HepG2 (cell line): ENCODE results near the gene FOXJ2.

Experiments
- CREM ChIP-seq, 2 experiments: sonication (generic) in 1 of 2; formaldehyde crosslinking in 1 of 2; IDR thresholded peaks; 2 replicates each; pipeline versions ENCODE4 v1.4.0 to v1.6.1; 2016 to 2020; ENCODE audit warnings: antibody characterized with exemption in 1 of 2, mild to moderate bottlenecking in 1 of 2, missing genetic modification reagents in 1 of 2
- FOSL2 ChIP-seq: sonication (generic); formaldehyde crosslinking; IDR thresholded peaks from 2 replicates; pipeline ENCODE4 v1.4.0; 2020; ENCODE audit warnings: missing genetic modification reagents
- GTF2F1 ChIP-seq: fragments of 150-350 bp; IDR thresholded peaks from 2 replicates; pipeline ENCODE4 v1.6.1; 2014; ENCODE audit warnings: low read length
- MXD4 ChIP-seq: IDR thresholded peaks from 2 replicates; pipeline ENCODE4 v1.6.1; 2016; ENCODE audit warnings: mild to moderate bottlenecking, missing biosample characterization, missing genetic modification reagents
- SOX13 ChIP-seq, 3 experiments: fragments of 450-650 bp in 1 of 3; sonication (generic) in 1 of 3; formaldehyde crosslinking in 1 of 3; IDR thresholded peaks in 2 of 3; conservative IDR thresholded peaks in 1 of 3; 2 replicates each; pipeline versions ENCODE4 v1.5.0 to v1.6.1; 2016 to 2020; ENCODE audit warnings: antibody characterized with exemption in 1 of 3, mild to moderate bottlenecking in 1 of 3, missing compliant biosample characterization in 1 of 3, missing genetic modification reagents in 1 of 3, moderate library complexity in 1 of 3
- ZKSCAN8 ChIP-seq: IDR thresholded peaks from 2 replicates; pipeline ENCODE4 v1.6.1; 2016; ENCODE audit warnings: borderline replicate concordance, missing genetic modification reagents, missing compliant biosample characterization
- TF ChIP-seq, protein P1 (sequence below): sonication (generic); formaldehyde crosslinking; conservative IDR thresholded peaks from 2 replicates; pipeline ENCODE4 v1.8.0; 2022; ENCODE audit warnings: mild to moderate bottlenecking, moderate library complexity, missing genetic modification reagents
- TF ChIP-seq, protein P2 (sequence below): sonication (generic); formaldehyde crosslinking; IDR thresholded peaks from 2 replicates; pipeline ENCODE4 v1.5.0; 2020; ENCODE audit warnings: mild to moderate bottlenecking, missing genetic modification reagents, moderate library complexity

DNA sequence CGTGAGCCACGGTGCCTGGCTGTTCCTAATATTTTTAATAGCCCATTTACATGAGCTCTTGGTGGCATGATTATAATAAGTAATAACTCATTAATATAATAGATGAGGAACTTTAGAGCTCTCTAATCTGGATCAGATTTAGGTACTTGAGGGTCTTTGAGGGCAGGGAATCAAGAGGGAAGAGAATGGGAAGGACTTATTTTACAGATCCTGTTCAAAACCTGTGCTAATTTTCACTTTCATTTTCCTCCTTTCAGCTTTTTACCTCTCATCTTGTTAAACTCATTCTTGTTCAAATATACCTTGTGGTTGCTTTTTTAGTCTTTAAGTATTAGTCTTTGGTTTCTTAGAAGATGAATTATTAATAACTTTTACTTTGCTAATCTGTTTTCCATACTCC lies 55.1 kb downstream of the FOXJ2 start:
- no peak for TF ChIP-seq FOSL2 (CRISPR knock-in tag)
- TF ChIP-seq, protein P1, sequence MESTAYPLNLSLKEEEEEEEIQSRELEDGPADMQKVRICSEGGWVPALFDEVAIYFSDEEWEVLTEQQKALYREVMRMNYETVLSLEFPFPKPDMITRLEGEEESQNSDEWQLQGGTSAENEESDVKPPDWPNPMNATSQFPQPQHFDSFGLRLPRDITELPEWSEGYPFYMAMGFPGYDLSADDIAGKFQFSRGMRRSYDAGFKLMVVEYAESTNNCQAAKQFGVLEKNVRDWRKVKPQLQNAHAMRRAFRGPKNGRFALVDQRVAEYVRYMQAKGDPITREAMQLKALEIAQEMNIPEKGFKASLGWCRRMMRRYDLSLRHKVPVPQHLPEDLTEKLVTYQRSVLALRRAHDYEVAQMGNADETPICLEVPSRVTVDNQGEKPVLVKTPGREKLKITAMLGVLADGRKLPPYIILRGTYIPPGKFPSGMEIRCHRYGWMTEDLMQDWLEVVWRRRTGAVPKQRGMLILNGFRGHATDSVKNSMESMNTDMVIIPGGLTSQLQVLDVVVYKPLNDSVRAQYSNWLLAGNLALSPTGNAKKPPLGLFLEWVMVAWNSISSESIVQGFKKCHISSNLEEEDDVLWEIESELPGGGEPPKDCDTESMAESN (CRISPR knock-in tag), result no peak
- TF ChIP-seq, protein P2, sequence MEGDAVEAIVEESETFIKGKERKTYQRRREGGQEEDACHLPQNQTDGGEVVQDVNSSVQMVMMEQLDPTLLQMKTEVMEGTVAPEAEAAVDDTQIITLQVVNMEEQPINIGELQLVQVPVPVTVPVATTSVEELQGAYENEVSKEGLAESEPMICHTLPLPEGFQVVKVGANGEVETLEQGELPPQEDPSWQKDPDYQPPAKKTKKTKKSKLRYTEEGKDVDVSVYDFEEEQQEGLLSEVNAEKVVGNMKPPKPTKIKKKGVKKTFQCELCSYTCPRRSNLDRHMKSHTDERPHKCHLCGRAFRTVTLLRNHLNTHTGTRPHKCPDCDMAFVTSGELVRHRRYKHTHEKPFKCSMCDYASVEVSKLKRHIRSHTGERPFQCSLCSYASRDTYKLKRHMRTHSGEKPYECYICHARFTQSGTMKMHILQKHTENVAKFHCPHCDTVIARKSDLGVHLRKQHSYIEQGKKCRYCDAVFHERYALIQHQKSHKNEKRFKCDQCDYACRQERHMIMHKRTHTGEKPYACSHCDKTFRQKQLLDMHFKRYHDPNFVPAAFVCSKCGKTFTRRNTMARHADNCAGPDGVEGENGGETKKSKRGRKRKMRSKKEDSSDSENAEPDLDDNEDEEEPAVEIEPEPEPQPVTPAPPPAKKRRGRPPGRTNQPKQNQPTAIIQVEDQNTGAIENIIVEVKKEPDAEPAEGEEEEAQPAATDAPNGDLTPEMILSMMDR (CRISPR knock-in tag), result no peak
- no peak for TF ChIP-seq GTF2F1
- TF ChIP-seq ZKSCAN8, result no peak
- no peak for TF ChIP-seq CREM (IDR thresholded peaks at IDR 0.05)
- no peak for TF ChIP-seq CREM (CRISPR knock-in tag; IDR thresholded peaks at IDR 0.05)
- no peak for TF ChIP-seq MXD4 (CRISPR knock-in tag)
- TF ChIP-seq SOX13 (IDR thresholded peaks at IDR 0.05), result no peak
- no peak for TF ChIP-seq SOX13 (CRISPR knock-in tag; conservative IDR thresholded peaks at IDR 0.05 in 1 of 2, IDR thresholded peaks at IDR 0.05 in 1 of 2)
